ENCODE data around the gene MINK1.
A peak's percentile ranks its signal among the peaks of the same experiment; 100 is the strongest.

MINK1 gene

DNA sequence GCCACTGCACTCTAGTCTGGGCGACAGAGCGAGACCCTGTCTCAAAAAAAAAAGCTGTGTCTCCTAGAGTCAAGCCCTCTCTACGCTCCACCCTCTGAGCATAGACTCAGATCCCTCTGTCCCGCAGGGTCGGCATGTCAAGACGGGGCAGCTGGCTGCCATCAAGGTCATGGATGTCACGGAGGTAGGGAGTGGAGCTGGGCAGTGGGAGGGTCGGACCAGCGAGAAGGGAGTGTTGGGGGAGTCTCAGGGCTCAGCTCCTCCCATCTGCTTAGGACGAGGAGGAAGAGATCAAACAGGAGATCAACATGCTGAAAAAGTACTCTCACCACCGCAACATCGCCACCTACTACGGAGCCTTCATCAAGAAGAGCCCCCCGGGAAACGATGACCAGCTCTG lies 47.7 kb downstream of the MINK1 start:
- TF ChIP-seq, protein P1, sequence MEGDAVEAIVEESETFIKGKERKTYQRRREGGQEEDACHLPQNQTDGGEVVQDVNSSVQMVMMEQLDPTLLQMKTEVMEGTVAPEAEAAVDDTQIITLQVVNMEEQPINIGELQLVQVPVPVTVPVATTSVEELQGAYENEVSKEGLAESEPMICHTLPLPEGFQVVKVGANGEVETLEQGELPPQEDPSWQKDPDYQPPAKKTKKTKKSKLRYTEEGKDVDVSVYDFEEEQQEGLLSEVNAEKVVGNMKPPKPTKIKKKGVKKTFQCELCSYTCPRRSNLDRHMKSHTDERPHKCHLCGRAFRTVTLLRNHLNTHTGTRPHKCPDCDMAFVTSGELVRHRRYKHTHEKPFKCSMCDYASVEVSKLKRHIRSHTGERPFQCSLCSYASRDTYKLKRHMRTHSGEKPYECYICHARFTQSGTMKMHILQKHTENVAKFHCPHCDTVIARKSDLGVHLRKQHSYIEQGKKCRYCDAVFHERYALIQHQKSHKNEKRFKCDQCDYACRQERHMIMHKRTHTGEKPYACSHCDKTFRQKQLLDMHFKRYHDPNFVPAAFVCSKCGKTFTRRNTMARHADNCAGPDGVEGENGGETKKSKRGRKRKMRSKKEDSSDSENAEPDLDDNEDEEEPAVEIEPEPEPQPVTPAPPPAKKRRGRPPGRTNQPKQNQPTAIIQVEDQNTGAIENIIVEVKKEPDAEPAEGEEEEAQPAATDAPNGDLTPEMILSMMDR (IDR thresholded peaks at IDR 0.05), result no peak

DNA sequence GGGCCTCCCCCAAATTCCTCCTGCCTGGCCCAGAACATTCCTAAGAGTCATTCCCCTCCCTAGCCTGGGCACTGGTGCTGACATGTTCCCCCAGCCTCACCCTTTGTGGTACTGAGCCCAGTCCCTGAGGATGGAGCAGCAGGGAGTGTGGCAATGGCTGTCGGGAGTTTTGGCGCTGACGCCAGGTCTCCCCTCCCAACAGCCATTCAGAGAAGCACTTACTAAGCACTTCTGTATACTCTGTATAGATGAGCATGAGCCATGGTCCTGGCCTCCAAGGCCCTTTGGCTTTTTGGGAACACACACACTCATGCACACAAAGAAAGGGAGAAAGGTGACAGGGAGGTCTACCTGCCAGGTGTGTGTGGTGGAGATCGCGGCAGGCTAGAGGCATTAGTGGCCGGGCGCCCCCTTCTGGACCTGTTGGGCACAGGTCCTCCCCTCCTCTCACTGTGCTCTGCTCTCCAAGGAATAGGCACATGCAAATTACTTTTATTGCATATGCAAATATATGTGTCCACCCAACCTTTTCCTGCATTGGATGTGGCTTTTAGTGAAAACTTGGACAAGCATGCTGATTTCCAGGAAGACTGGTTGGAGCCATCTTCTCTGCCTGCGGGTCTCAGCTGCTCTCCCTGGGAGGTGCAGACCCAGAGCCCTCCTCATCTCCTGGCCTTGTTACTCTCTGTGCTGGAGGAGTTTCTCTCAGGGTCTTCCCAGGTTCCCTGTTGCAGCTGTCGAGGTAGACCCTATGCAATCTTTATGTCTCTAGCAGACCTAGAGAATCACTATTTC lies 48.8 kb downstream of the MINK1 start:
- TF ChIP-seq, protein P1 (IDR thresholded peaks at IDR 0.05), result peak; percentile 93

DNA sequence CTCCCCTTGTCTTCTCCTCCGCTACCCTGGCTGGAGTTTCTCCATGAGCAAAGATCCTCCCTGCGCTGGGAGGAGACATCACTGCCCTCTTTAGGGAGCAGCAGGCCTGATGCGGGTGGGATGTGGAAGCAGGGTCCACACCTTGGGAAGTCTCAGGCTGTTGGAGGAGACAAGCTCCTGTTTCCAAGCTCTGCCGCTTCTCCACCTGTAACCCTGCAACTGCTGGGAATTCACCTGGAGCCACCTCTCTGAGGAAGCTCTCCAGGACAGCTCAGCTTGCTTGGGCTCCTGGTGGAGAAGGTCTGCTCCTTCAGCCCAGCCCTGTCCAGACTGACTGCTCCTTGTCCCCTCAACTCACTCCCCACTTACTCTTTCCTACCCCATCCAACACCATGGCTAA lies 51.3 kb downstream of the MINK1 start:
- TF ChIP-seq, protein P1 (IDR thresholded peaks at IDR 0.05), result no peak

DNA sequence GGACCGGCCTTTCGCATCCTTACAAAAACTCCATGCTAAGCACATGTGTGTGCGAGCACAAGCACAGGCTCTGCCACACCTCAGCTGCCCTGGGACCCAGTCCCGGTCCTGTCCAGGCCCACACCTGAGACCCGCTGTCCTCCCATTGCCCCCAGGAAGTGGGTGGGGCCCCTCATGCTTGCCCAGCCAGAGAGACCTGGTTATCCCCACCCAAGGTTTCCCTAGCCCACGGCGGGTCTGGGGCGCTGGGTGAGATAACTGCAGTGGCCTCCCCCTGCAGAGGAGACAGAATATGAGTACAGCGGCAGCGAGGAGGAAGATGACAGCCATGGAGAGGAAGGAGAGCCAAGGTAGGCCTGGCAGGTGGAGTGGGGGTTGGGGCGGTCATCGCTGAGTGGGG lies 53.7 kb downstream of the MINK1 start:
- TF ChIP-seq, protein P1 (IDR thresholded peaks at IDR 0.05), result no peak

DNA sequence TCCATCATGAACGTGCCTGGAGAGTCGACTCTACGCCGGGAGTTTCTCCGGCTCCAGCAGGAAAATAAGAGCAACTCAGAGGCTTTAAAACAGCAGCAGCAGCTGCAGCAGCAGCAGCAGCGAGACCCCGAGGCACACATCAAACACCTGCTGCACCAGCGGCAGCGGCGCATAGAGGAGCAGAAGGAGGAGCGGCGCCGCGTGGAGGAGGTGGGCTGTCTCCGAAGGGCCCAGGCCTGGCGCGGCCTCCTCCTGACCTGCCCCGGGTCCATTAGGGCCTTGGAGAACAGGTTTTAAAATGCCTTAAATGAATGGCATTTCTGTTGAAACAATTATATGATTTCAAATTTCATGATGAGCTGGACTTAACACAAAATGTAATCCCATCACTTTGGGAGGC lies 54.4 kb downstream of the MINK1 start:
- TF ChIP-seq, protein P1 (IDR thresholded peaks at IDR 0.05), result no peak

DNA sequence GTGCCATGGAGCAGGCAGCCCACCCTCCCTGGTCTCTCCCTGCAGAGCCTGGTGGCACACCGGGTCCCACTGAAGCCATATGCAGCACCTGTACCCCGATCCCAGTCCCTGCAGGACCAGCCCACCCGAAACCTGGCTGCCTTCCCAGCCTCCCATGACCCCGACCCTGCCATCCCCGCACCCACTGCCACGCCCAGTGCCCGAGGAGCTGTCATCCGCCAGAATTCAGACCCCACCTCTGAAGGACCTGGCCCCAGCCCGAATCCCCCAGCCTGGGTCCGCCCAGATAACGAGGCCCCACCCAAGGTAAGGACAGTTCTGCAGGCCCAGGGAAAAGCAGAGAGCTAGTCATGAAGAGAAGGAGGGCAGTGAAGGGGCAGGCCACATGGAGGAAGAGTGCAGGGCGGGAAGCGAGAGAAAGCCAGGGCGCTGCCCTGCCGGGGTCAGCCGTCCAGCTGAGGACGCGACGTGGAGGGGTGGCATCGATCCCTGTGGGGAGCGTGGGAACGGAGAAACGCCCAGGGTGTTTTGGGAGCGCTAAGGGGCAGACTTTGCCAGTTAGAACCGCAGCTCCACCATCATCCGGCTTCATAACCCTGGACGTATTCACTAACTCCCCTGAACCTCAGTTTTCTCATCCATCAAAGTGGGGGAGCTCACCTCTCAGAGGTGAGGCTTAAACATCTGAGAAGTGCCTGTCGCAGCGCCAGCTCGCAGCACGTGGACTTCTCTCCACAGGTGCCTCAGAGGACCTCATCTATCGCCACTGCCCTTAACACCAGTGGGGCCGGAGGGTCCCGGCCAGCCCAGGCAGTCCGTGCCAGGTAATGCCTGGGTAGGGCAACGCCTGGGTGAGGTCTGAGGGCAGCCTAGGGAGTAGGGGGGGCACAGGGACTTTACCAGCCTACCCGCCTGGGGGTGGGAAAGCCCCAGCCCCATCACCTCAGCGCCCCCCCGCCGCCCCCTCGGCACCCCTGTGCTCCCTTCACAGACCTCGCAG lies 58.6 kb downstream of the MINK1 start:
- TF ChIP-seq, protein P1 (IDR thresholded peaks at IDR 0.05), result no peak

DNA sequence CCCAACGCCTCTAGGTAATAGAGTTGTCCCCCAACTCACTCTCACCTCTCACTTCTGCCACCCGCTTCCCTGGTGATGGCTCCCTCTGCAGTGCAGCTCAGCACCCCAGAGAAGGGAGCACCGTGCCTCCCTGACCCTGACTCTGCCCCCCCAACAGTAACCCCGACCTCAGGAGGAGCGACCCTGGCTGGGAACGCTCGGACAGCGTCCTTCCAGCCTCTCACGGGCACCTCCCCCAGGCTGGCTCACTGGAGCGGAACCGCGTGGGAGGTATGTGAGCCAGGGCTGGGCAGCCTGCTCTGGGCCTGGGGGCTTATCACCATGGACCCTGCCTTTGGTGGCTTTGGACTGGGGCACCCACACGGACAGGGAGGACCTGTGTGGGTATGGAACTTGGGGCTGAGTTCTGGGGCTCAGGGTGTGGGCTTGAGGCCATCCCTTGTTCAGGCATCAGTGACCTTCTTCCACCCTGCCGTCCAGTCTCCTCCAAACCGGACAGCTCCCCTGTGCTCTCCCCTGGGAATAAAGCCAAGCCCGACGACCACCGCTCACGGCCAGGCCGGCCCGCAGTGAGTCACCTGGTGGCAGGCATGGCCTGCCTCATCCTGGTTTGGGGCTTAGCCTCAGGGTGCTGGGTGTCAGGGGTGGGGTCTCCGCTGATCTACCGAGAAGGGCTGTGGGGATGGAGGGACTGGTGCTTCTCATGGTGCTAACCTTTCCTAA lies 59.5 kb downstream of the MINK1 start:
- TF ChIP-seq, protein P1 (IDR thresholded peaks at IDR 0.05), result no peak
